Measurements from ENCODE around the gene ARID2. TPM values are rescaled to one million over a fixed set of nuclear protein-coding genes. Genes with fewer than 3 reads are reported as not detected.

The ARID2 gene
- total and polyA plus RNA-seq, 10 of the 15 experiments (the other 5 are each of a cell fraction or from before 2014, with no cell fraction given), result 9.2 to 29.8 (median 20.3) TPM

DNA sequence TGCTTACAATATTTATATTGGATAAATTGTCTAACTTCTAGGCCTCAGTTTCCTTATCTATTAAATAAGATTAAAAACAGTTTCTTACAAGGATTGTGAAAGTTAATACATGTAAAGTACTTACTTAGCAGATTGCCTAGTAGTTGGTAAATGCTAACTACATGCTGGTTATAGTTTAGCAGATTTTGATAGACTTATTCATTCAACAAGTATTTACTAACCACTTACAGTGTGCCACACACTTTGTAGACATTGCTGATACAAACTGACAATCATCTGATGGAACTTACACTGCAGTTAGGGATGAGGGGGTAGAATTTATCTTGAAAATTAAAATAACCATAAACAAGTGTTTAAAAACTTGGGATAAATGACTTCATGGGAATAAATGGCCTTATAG, 50.4 kb downstream of the ARID2 start:
- in situ Hi-C loops (cut with MboI), result no loop called here

More for the DNA sequence above, 50.4 kb downstream of the ARID2 start:
- intact Hi-C loops (cut with micrococcal nuclease; ENCODE audit: unreplicated experiment), result no loop called here
- no TSS peak for BruUV-seq (replicated peaks)
- no peaks in the 10 kb centered on the region for H4K20me1 ChIP-seq (ENCODE audit: control insufficient read depth, insufficient read depth)
- SMC1A ChIA-PET (ENCODE audit: uncharacterized antibody, unreplicated experiment), result no interaction called here
- no peak overlapping the region for H2AFZ ChIP-seq (ENCODE audit: control insufficient read depth, low read depth, low read length)
- H3K27me3 ChIP-seq (replicated peaks in 1 of 2; ENCODE audit: control insufficient read depth in 2 of 2, insufficient read depth in 2 of 2, low read length in 1 of 2), result no peaks in the 10 kb centered on the region
- DNase-seq (ENCODE audit: low read depth, low spot score) (no peak), FAIRE-seq (no peak), ATAC-seq (no peak)
- no peaks in the 10 kb centered on the region for H3K9me3 ChIP-seq (replicated peaks; ENCODE audit: control insufficient read depth, insufficient read depth, low read length)
- H3K79me2 ChIP-seq (ENCODE audit: control insufficient read depth, insufficient read depth, low read length), result peaks cover 13% of the 10 kb centered on the region
- no peak overlapping the region for H3K9ac ChIP-seq (ENCODE audit: control insufficient read depth, insufficient read depth, low read length)
- H3K4me3 ChIP-seq, result no peak overlapping the region
- RAD21 ChIA-PET (ENCODE audit: unreplicated experiment), result no interaction called here
- POLR2A ChIA-PET, result no interaction called here
- H3K27ac ChIP-seq (ENCODE audit: control insufficient read depth, insufficient read depth), result no peak overlapping the region
- no peak overlapping the region for H3K4me2 ChIP-seq (ENCODE audit: control insufficient read depth, insufficient read depth)
- H3K4me1 ChIP-seq (ENCODE audit: control insufficient read depth, insufficient read depth, low read length), result no peaks in the 10 kb centered on the region
- TF ChIP-seq ZNF384 (IDR thresholded peaks at IDR 0.05; ENCODE audit: borderline replicate concordance, low read depth, low read length) (no peak), SMARCA5 (IDR thresholded peaks at IDR 0.05) (no peak), ZNF207 (IDR thresholded peaks at IDR 0.05; ENCODE audit: borderline replicate concordance) (no peak), SP1 (IDR thresholded peaks at IDR 0.05; ENCODE audit: low read depth, low read length) (no peak), SUZ12 (IDR thresholded peaks at IDR 0.05; ENCODE audit: unreplicated experiment) (no peak), BHLHE40 (IDR thresholded peaks at IDR 0.05; ENCODE audit: borderline replicate concordance in 1 of 2, low read depth in 2 of 2, low read length in 1 of 2) (no peak), TCF7 (IDR thresholded peaks at IDR 0.05; ENCODE audit: borderline replicate concordance) (no peak), RFX5 (IDR thresholded peaks at IDR 0.05; ENCODE audit: low read depth, low read length) (no peak), ZNF24 (IDR thresholded peaks at IDR 0.05) (no peak), RELA (IDR thresholded peaks at IDR 0.05; ENCODE audit: borderline replicate concordance, partially characterized antibody) (no peak), EP300 (IDR thresholded peaks at IDR 0.05; ENCODE audit: borderline replicate concordance in 1 of 2, control insufficient read depth in 1 of 2, low read depth in 2 of 2, low read length in 2 of 2) (no peak)
- TF ChIP-seq, protein P1, sequence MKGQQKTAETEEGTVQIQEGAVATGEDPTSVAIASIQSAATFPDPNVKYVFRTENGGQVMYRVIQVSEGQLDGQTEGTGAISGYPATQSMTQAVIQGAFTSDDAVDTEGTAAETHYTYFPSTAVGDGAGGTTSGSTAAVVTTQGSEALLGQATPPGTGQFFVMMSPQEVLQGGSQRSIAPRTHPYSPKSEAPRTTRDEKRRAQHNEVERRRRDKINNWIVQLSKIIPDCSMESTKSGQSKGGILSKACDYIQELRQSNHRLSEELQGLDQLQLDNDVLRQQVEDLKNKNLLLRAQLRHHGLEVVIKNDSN (IDR thresholded peaks at IDR 0.05; ENCODE audit: borderline replicate concordance, extremely low read length, insufficient read depth, low read depth, low read length), result no peak
- TF ChIP-seq, protein P2, sequence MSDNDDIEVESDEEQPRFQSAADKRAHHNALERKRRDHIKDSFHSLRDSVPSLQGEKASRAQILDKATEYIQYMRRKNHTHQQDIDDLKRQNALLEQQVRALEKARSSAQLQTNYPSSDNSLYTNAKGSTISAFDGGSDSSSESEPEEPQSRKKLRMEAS (IDR thresholded peaks at IDR 0.05; ENCODE audit: low read depth, low read length), result no peak
- TF ChIP-seq, protein P3, sequence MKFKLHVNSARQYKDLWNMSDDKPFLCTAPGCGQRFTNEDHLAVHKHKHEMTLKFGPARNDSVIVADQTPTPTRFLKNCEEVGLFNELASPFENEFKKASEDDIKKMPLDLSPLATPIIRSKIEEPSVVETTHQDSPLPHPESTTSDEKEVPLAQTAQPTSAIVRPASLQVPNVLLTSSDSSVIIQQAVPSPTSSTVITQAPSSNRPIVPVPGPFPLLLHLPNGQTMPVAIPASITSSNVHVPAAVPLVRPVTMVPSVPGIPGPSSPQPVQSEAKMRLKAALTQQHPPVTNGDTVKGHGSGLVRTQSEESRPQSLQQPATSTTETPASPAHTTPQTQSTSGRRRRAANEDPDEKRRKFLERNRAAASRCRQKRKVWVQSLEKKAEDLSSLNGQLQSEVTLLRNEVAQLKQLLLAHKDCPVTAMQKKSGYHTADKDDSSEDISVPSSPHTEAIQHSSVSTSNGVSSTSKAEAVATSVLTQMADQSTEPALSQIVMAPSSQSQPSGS (IDR thresholded peaks at IDR 0.05; ENCODE audit: low read length), result no peak
- TF ChIP-seq, protein P4, sequence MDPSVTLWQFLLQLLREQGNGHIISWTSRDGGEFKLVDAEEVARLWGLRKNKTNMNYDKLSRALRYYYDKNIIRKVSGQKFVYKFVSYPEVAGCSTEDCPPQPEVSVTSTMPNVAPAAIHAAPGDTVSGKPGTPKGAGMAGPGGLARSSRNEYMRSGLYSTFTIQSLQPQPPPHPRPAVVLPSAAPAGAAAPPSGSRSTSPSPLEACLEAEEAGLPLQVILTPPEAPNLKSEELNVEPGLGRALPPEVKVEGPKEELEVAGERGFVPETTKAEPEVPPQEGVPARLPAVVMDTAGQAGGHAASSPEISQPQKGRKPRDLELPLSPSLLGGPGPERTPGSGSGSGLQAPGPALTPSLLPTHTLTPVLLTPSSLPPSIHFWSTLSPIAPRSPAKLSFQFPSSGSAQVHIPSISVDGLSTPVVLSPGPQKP (IDR thresholded peaks at IDR 0.05; ENCODE audit: low read depth, low read length), result no peak
- CTCF ChIA-PET, result no interaction called here
- H3K36me3 ChIP-seq (ENCODE audit: control insufficient read depth in 2 of 2, insufficient read depth in 2 of 2, low read length in 1 of 2), result no peaks in the 10 kb centered on the region
